Endodermal cell (in vitro differentiated cells): ENCODE data around the gene KLRK1. TPM values are rescaled to one million over a fixed set of nuclear protein-coding genes. Genes with fewer than 3 reads are reported as not detected.

Experiments used
- DNase-seq: peaks from one replicate; pipeline ENCODE4 v3.0.0-alpha.2; 2017
- H3K27ac ChIP-seq: 2 replicates; pipeline ENCODE4 v1.5.1; 2013; ENCODE audit warnings: mild to moderate bottlenecking, low read depth, low read length, moderate library complexity
- H3K27me3 ChIP-seq: 2 replicates; pipeline ENCODE4 v1.6.1; 2013; ENCODE audit warnings: mild to moderate bottlenecking, low read length, moderate library complexity; ENCODE audit not compliant: insufficient read depth, control insufficient read depth, poor library complexity, severe bottlenecking
- H3K36me3 ChIP-seq: 2 replicates; pipeline ENCODE4 v1.7.0; 2013; ENCODE audit warnings: mild to moderate bottlenecking, low read length, moderate library complexity; ENCODE audit not compliant: control insufficient read depth, insufficient read depth
- H3K4me1 ChIP-seq: one replicate; pipeline ENCODE4 v1.7.0; 2013; ENCODE audit warnings: low read length; ENCODE audit not compliant: control insufficient read depth, insufficient read depth
- H3K4me3 ChIP-seq: 2 replicates; pipeline ENCODE4 v1.5.1; 2013; ENCODE audit warnings: mild to moderate bottlenecking, low read length, moderate library complexity
- H3K9ac ChIP-seq: 2 replicates; pipeline ENCODE4 v1.6.1; 2013; ENCODE audit warnings: mild to moderate bottlenecking, low read length, moderate library complexity; ENCODE audit not compliant: poor library complexity, severe bottlenecking; ENCODE audit errors: extremely low read depth
- H3K9me3 ChIP-seq: 2 replicates; pipeline ENCODE4 v1.6.1; 2013; ENCODE audit warnings: mild to moderate bottlenecking, low read length, moderate library complexity; ENCODE audit not compliant: control insufficient read depth
- H3K27ac Mint-ChIP-seq: 2 replicates; pipeline ENCODE4 v1.8.0; 2020; ENCODE audit warnings: mixed read lengths
- H3K27me3 Mint-ChIP-seq: 2 replicates; pipeline ENCODE4 v1.8.0; 2021; ENCODE audit warnings: mild to moderate bottlenecking, mixed read lengths; ENCODE audit not compliant: insufficient read depth
- H3K36me3 Mint-ChIP-seq: 2 replicates; pipeline ENCODE4 v1.8.0; 2020; ENCODE audit warnings: low read depth, mixed read lengths
- H3K4me1 Mint-ChIP-seq: 2 replicates; pipeline ENCODE4 v1.8.0; 2020; ENCODE audit warnings: mixed read lengths
- H3K4me3 Mint-ChIP-seq: 2 replicates; pipeline ENCODE4 v1.8.0; 2020; ENCODE audit warnings: mild to moderate bottlenecking, moderate library complexity, mixed read lengths
- H3K9me3 Mint-ChIP-seq: 2 replicates; pipeline ENCODE4 v1.8.0; 2020; ENCODE audit warnings: mild to moderate bottlenecking, mixed read lengths
- CTCF ChIP-seq: fragments of 200-600 bp; sonication (generic); conservative IDR thresholded peaks from 2 replicates; pipeline ENCODE4 v1.5.0; 2021; ENCODE audit warnings: antibody characterized with exemption, mild to moderate bottlenecking
- whole genome bisulfite sequencing, 2 experiments: methylation state at CpG; one replicate each; pipeline versions ENCODE4 v1.1.5 to v1.1.7; 2013; ENCODE audit warnings: missing lambda C conversion rate in 2 of 2, mixed read lengths in 1 of 2; ENCODE audit not compliant: insufficient coverage in 1 of 2, insufficient read length in 1 of 2; 5-methylcytosine and 5-hydroxymethylcytosine counted together
- total RNA-seq, 2 donors: library from RNA; stranded (reverse); fragmentation: NEBNext Ultra II Directional in 1 of 2; extraction: Animal tissue kit (Norgen Biotek cat#: 25700) in 1 of 2; gene quantifications; 2 replicates in 1 of 2; 3 replicates in 1 of 2; pipeline ENCODE4 v1.2.1, GENCODE V29; 2021

KLRK1 gene
- total RNA-seq, 2 donors from 2014 or later = 0.24 TPM; not detected in 1

- WGBS, 2 experiments = 86 to 100% methylated on average over 1 to 4 of the region's 4 CpGs
- Mint-ChIP-seq H3K4me3 (no peak overlapping the region), H3K27me3 (no peaks in the 10 kb centered on the region), H3K4me1 (peaks cover 16% of the 10 kb centered on the region), H3K36me3 (no peaks in the 10 kb centered on the region), H3K9me3 (peaks cover 6% of the 10 kb centered on the region), H3K27ac (no peak overlapping the region)
- DNase-seq = no peak
- peaks cover 6% of the 10 kb centered on the region for H3K9me3 ChIP-seq
- H3K27ac ChIP-seq = no peak overlapping the region
- no peaks in the 10 kb centered on the region for H3K27me3 ChIP-seq
- H3K4me1 ChIP-seq = no peaks in the 10 kb centered on the region
- no peaks in the 10 kb centered on the region for H3K36me3 ChIP-seq
- H3K4me3 ChIP-seq = no peak overlapping the region
- TF ChIP-seq CTCF = no peak
- H3K9ac ChIP-seq = no peak overlapping the region
Observed at GRCh38 chr12:10406725-10407124, 16.9 kb upstream of the KLRK1 start.

- H3K36me3 Mint-ChIP-seq = no peaks in the 10 kb centered on the region
- 76 to 93% methylated on average over 2 to 4 of the region's 5 CpGs for WGBS, 2 experiments
- Histone ChIP-seq H3K9me3 (peaks cover 6% of the 10 kb centered on the region), H3K4me1 (no peaks in the 10 kb centered on the region), H3K27ac (no peak overlapping the region), H3K9ac (no peak overlapping the region), H3K4me3 (no peak overlapping the region), H3K27me3 (no peaks in the 10 kb centered on the region), H3K36me3 (no peaks in the 10 kb centered on the region)
- no peak overlapping the region for H3K27ac Mint-ChIP-seq
- peaks cover 9% of the 10 kb centered on the region for H3K4me1 Mint-ChIP-seq
- H3K9me3 Mint-ChIP-seq = peaks cover 6% of the 10 kb centered on the region
- no peaks in the 10 kb centered on the region for H3K27me3 Mint-ChIP-seq
- DNase-seq = no peak
- no peak for TF ChIP-seq CTCF
- no peak overlapping the region for H3K4me3 Mint-ChIP-seq
Observed at GRCh38 chr12:10405294-10405693, 15.5 kb upstream of the KLRK1 start.

- H3K36me3 Mint-ChIP-seq = no peaks in the 10 kb centered on the region
- no peak overlapping the region for H3K9ac ChIP-seq
- H3K4me1 Mint-ChIP-seq = peaks cover 9% of the 10 kb centered on the region
- H3K27me3 Mint-ChIP-seq = no peaks in the 10 kb centered on the region
- H3K9me3 ChIP-seq = peaks cover 6% of the 10 kb centered on the region
- no peak overlapping the region for H3K27ac Mint-ChIP-seq
- H3K27ac ChIP-seq = no peak overlapping the region
- no peak overlapping the region for H3K4me3 Mint-ChIP-seq
- no peak for TF ChIP-seq CTCF
- no peak for DNase-seq
- H3K4me3 ChIP-seq = no peak overlapping the region
- H3K4me1 ChIP-seq = no peaks in the 10 kb centered on the region
- H3K36me3 ChIP-seq = no peaks in the 10 kb centered on the region
- H3K27me3 ChIP-seq = no peaks in the 10 kb centered on the region
- peaks cover 6% of the 10 kb centered on the region for H3K9me3 Mint-ChIP-seq
Observed at GRCh38 chr12:10404798-10405197, 15.0 kb upstream of the KLRK1 start.
